Coronary artery (tissue), 2 donors: ENCODE measurements around the gene OPN4.

ENCODE experiments used
- DNase-seq: peaks from one replicate; pipeline ENCODE4 v3.0.0-alpha.2; 2017; ENCODE audit warnings: low spot score
- H3K27ac ChIP-seq, 2 donors: fragments of 200-600 bp; sonication (generic); one replicate each; pipeline ENCODE4 v1.5.1; 2016 to 2019
- H3K4me3 ChIP-seq: fragments of 200-600 bp; sonication (generic); 2 replicates; pipeline ENCODE4 v1.5.1; 2016; ENCODE audit warnings: mild to moderate bottlenecking, moderate library complexity
- CTCF ChIP-seq: fragments of 200-600 bp; sonication (generic); IDR thresholded peaks from one replicate; pipeline ENCODE4 v1.5.1; 2019; ENCODE audit warnings: antibody characterized with exemption

Gene OPN4

GRCh38 chr10:86662186-86663045, 8.1 kb downstream of the OPN4 start:
- H3K27ac ChIP-seq, result peak overlapping the region in 1 of 2 donors; percentile 56
- no peak for TF ChIP-seq CTCF
- DNase-seq, result no peak
- H3K4me3 ChIP-seq, result no peak overlapping the region

GRCh38 chr10:86663046-86663345, 8.6 kb downstream of the OPN4 start:
- no peak for TF ChIP-seq CTCF

GRCh38 chr10:86663576-86664339, 9.4 kb downstream of the OPN4 start:
- no peak overlapping the region for H3K4me3 ChIP-seq
- no peak for TF ChIP-seq CTCF
- H3K27ac ChIP-seq, result peak overlapping the region in 1 of 2 donors; percentile 98
- no peak for DNase-seq

More at GRCh38 chr10:86663046-86663345, 8.6 kb downstream of the OPN4 start:
- Histone ChIP-seq H3K27ac (no peak overlapping the region), H3K4me3 (no peak overlapping the region)
- DNase-seq, result no peak

GRCh38 chr10:86664341-86665217, 10.2 kb downstream of the OPN4 start:
- H3K4me3 ChIP-seq, result no peak overlapping the region
- no peak for DNase-seq
- TF ChIP-seq CTCF, result no peak
- H3K27ac ChIP-seq, result peak overlapping the region; percentile 3 to 98

- DNase-seq, result no peak
- TF ChIP-seq CTCF, result no peak
- Histone ChIP-seq H3K27ac (peak overlapping the region in 1 of 2 donors; percentile 98), H3K4me3 (no peak overlapping the region)
Measured at GRCh38 chr10:86665218-86665607, 10.9 kb downstream of the OPN4 start.

- peak overlapping the region; percentile 95 to 98 for H3K27ac ChIP-seq
- H3K4me3 ChIP-seq, result no peak overlapping the region
- DNase-seq, result no peak
- no peak for TF ChIP-seq CTCF
Measured at GRCh38 chr10:86665868-86666267, 11.5 kb downstream of the OPN4 start.
